ENCODE results near the gene MOB3A.

MOB3A gene

DNA sequence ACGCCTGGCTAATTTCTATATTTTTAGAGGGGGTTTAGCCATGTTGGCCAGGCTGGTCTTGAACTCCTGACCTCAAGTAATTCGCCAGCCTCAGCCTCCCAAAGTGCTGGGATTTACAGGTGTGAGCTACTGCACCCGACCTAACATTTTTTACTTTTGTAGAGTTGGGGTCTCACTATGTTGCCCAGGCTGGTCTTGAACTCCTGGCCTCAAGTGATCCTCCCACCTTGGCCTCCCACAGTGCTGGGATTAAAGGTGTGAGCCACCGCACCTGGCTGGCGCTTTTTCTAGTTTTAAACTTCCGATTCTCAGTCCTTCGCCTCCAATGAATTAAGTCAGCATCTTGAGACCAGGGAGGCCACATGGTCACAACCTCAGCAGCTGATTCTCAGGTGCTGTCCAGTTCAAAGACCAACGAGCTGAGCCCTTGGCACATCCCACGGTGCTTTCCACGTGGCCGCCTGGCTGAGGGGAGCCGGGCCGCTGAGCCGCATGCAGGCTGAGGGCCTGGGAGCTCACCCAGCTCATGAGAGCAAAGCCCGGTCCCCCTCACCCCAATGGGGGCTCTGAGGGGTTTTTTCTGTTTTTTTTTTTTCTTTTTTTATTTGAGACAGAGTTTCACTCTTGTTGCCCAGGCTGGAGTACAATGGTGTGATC lies 46.2 kb upstream of the MOB3A start:
- Histone ChIP-seq H3K9me2 (replicated peaks; ENCODE audit: control insufficient read depth, low read length) (no peaks in the 10 kb centered on the region), H3K4me1 (ENCODE audit: control insufficient read depth, low read length) (0 out of 2 replicates have a peak, but pooled peaks cover 3% of the 10 kb centered on the region), H3K4me2 (ENCODE audit: low read length) (no peak overlapping the region), H3K9me3 (ENCODE audit: control insufficient read depth, insufficient read depth, low read length) (no peaks in the 10 kb centered on the region), H3K27ac (ENCODE audit: low read depth, low read length) (no peak overlapping the region), H3K27me3 (ENCODE audit: control insufficient read depth, low read length) (no peaks in the 10 kb centered on the region), H3K4me3 (ENCODE audit: low read length) (no peak overlapping the region), H3K36me3 (ENCODE audit: control insufficient read depth, low read length) (peaks cover 17% of the 10 kb centered on the region), H4K20me1 (ENCODE audit: control insufficient read depth, insufficient read depth, low read depth, low read length) (no peaks in the 10 kb centered on the region), H3F3A (ENCODE audit: control insufficient read depth, insufficient read depth) (no peaks in the 10 kb centered on the region), H3K79me2 (ENCODE audit: control insufficient read depth, low read length) (peaks cover 81% of the 10 kb centered on the region)
- TF ChIP-seq, protein P1, sequence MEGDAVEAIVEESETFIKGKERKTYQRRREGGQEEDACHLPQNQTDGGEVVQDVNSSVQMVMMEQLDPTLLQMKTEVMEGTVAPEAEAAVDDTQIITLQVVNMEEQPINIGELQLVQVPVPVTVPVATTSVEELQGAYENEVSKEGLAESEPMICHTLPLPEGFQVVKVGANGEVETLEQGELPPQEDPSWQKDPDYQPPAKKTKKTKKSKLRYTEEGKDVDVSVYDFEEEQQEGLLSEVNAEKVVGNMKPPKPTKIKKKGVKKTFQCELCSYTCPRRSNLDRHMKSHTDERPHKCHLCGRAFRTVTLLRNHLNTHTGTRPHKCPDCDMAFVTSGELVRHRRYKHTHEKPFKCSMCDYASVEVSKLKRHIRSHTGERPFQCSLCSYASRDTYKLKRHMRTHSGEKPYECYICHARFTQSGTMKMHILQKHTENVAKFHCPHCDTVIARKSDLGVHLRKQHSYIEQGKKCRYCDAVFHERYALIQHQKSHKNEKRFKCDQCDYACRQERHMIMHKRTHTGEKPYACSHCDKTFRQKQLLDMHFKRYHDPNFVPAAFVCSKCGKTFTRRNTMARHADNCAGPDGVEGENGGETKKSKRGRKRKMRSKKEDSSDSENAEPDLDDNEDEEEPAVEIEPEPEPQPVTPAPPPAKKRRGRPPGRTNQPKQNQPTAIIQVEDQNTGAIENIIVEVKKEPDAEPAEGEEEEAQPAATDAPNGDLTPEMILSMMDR (IDR thresholded peaks at IDR 0.05; ENCODE audit: low read depth, low read length, poor library complexity, severe bottlenecking) = no peak
- TF ChIP-seq EZH2phosphoT487 (IDR thresholded peaks at IDR 0.05; ENCODE audit: borderline replicate concordance, low read length) = no peak

DNA sequence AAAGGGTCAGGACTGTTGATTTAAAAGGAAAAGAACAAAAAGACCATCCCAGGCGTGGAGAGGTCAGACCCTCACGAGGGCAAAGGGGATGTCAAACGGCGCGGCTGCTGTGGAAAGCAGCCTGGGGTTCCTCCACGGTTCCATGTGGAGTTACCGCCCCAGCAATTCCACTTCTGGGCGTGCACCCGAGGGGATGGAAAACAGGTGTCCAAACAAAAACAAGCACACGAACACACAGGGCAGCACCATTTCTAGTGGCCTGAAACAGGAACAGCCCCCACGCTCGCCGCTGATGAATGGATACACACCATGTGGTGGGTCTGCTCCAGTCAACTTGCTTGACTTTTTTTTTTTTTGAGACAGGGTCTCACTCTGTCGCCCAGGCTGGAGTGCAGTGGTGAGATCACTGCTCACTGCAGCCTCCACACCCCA lies 44.0 kb upstream of the MOB3A start:
- peaks cover 15% of the 10 kb centered on the region for H3K36me3 ChIP-seq (ENCODE audit: control insufficient read depth, low read length)
- no peaks in the 10 kb centered on the region for H4K20me1 ChIP-seq (ENCODE audit: control insufficient read depth, insufficient read depth, low read depth, low read length)
- no peaks in the 10 kb centered on the region for H3K27me3 ChIP-seq (ENCODE audit: control insufficient read depth, low read length)
- no peaks in the 10 kb centered on the region for H3F3A ChIP-seq (ENCODE audit: control insufficient read depth, insufficient read depth)
- H3K4me2 ChIP-seq (ENCODE audit: low read length) = no peak overlapping the region
- TF ChIP-seq EZH2phosphoT487 (IDR thresholded peaks at IDR 0.05; ENCODE audit: borderline replicate concordance, low read length) = no peak
- TF ChIP-seq, protein P1 (IDR thresholded peaks at IDR 0.05; ENCODE audit: low read depth, low read length, poor library complexity, severe bottlenecking) = no peak
- H3K27ac ChIP-seq (ENCODE audit: low read depth, low read length) = no peak overlapping the region
- 0 out of 2 replicates have a peak, but pooled peaks cover 3% of the 10 kb centered on the region for H3K4me1 ChIP-seq (ENCODE audit: control insufficient read depth, low read length)
- H3K4me3 ChIP-seq (ENCODE audit: low read length) = no peak overlapping the region
- no peaks in the 10 kb centered on the region for H3K9me2 ChIP-seq (replicated peaks; ENCODE audit: control insufficient read depth, low read length)
- peaks cover 60% of the 10 kb centered on the region for H3K79me2 ChIP-seq (ENCODE audit: control insufficient read depth, low read length)
- no peaks in the 10 kb centered on the region for H3K9me3 ChIP-seq (ENCODE audit: control insufficient read depth, insufficient read depth, low read length)

DNA sequence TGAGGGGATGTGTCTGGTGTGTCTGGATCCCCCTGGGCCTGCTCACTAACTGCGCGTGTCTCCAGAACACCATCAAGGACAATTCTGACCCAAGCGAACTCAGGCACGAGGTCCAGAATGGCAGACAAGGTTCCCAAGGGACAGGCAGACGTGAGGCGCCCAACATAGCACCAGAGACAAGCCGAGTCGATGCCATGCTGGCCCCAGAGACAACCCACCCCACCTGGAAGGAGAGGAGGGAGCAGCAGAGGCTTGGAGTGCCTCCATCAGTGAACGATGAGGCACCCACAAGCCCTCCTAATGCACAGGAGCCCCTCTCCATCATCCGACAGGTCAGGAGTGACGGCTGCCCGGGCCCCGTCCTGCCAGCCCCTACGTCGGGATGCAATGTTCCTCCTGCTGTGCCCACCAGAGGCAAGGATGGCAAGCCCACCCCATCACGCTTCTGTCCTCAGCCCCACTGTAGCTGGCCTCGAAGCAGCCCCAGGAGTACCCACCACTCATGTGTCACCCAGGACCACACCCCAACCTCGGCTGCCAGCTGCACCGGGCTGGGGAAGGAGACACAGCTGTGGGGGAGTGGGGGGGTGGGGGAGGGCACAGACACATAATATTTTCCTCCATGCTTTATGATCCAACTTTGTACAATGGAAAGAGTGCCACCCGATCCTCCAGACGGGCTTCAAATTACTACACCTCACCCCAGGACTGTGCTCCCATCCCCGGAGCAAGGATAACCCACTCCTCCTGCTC lies 43.4 kb upstream of the MOB3A start:
- no peak for TF ChIP-seq EZH2phosphoT487 (IDR thresholded peaks at IDR 0.05; ENCODE audit: borderline replicate concordance, low read length)
- TF ChIP-seq, protein P1 (IDR thresholded peaks at IDR 0.05; ENCODE audit: low read depth, low read length, poor library complexity, severe bottlenecking) = no peak
- no peak overlapping the region for H3K27ac ChIP-seq (ENCODE audit: low read depth, low read length)
- H3K4me2 ChIP-seq (ENCODE audit: low read length) = no peak overlapping the region
- no peaks in the 10 kb centered on the region for H3K9me2 ChIP-seq (replicated peaks; ENCODE audit: control insufficient read depth, low read length)
- H3K36me3 ChIP-seq (ENCODE audit: control insufficient read depth, low read length) = peaks cover 15% of the 10 kb centered on the region
- no peaks in the 10 kb centered on the region for H4K20me1 ChIP-seq (ENCODE audit: control insufficient read depth, insufficient read depth, low read depth, low read length)
- H3K4me1 ChIP-seq (ENCODE audit: control insufficient read depth, low read length) = 0 out of 2 replicates have a peak, but pooled peaks cover 3% of the 10 kb centered on the region
- no peaks in the 10 kb centered on the region for H3K27me3 ChIP-seq (ENCODE audit: control insufficient read depth, low read length)
- no peaks in the 10 kb centered on the region for H3K9me3 ChIP-seq (ENCODE audit: control insufficient read depth, insufficient read depth, low read length)
- H3K79me2 ChIP-seq (ENCODE audit: control insufficient read depth, low read length) = peaks cover 54% of the 10 kb centered on the region
- H3F3A ChIP-seq (ENCODE audit: control insufficient read depth, insufficient read depth) = no peaks in the 10 kb centered on the region
- H3K4me3 ChIP-seq (ENCODE audit: low read length) = no peak overlapping the region
